HG03521 (cell line): Measurements from ENCODE around the gene SMU1.

Source experiments
- ATAC-seq: cut with Tn5 transposase; IDR thresholded peaks from one replicate; pipeline ENCODE4 v1.9.1; 2021; ENCODE audit warnings: mild to moderate bottlenecking, moderate library complexity; ENCODE audit not compliant: unreplicated experiment

The SMU1 gene

GRCh38 chr9:33046061-33046460 lies 30.4 kb downstream of the SMU1 start:
- no peak for ATAC-seq

DNA sequence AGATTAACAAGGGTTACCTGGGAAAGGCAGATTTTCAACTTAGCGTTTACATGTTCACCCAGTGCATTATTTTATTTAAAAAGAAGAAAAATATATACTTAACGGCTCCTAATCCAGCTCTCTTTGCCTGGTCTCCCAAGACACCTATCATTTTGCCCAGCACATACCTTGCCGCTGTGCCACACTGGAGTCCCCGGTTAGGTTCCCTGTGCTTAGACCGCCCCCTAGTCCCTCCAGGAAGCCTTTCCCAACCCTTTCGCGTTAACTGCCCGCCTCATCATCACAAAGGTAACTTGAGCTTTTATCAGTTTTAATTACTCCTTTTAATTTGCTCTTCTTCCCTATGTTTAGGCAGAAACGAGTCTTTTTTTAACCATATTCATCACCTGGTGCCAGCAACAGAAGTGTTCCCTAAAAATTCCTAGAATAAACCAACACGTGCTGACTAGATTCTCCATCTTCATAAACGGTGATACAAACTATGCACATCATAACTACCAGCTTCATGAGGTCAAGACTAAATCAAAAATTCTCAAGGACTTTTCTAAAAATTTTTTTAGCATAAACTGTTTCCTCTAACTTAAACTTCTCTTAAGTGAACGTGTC lies 31.7 kb downstream of the SMU1 start:
- no peak for ATAC-seq

DNA sequence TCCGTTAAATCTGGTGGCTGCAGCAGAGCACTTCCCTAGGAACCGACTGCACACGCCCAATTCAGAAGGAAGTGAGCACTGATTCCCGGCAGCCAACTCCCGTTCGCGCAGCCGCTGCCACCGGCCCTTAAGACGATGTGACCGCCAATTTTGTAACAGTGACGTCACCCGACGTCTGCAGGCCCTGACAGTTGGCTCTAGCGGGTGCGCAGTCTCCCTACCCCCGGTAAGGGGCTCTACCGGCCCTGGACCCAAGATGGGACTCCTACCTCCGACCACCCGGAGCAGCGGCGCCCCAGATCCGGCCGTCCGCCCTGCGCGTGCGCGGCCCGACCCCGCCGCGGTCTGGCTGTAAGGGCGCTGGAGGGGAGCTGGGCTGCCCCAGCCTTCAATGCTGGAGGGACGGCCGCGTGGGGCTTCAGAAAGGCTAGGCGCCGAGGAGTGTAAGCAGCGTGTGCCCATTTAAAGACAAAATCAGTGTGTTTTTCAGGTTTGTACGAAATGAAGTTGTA lies 32.3 kb downstream of the SMU1 start:
- peak; percentile 67 for ATAC-seq

GRCh38 chr9:33043671-33044070 lies 32.8 kb downstream of the SMU1 start:
- ATAC-seq = no peak

DNA sequence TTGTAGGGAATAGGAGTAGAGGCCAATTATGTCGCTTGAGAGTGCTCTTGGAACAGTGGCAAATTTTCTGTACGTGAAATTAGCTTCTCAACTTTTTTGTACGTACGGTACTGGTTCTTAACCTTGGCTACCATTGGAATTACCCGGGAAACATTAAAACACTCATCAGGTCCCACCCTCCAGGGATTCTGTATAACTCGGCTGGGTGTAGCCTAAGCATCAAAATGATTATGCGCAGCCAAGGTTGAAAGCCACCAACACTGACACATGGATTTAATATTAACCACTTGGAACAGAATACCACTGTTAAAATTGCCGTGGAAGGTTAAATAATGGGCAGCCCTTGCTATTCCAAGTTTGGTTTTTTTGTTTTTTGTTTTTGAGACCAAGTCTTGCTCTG lies 34.0 kb downstream of the SMU1 start:
- no peak for ATAC-seq

DNA sequence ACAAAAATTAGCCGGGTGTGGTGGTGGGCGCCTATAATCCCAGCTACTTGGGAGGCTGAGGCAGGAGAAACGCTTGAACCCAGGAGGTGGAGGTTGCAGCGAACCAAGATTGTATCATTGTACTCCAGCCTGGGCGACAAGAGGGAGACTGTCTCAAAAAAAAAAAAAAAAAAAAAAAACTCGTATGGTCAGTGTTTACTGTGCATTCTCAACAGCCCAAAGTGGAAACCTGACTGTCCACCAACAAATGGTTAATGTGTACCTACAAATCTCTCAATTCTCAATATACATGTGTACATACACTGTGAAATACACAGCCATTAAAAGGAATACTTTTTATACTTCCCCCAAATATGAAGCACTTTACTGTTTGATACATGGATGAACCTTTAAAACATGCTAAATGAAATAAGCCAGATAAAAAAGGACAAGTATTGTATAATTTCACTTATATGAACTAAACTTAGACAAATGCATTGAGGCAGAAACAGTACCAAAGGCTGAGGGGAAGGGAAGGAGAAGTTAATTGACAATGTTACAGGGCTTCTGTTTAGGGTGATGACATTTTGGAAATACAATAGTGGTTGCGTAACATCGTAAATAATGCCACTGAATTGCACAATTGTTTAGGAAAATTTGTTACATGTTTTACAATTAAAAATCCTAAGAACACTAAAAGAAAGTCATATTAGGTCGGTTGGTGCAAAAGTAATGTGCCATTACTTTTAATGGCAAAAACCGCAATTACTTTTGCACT lies 34.9 kb downstream of the SMU1 start:
- no peak for ATAC-seq

GRCh38 chr9:33040792-33041431 lies 35.6 kb downstream of the SMU1 start:
- ATAC-seq = no peak

DNA sequence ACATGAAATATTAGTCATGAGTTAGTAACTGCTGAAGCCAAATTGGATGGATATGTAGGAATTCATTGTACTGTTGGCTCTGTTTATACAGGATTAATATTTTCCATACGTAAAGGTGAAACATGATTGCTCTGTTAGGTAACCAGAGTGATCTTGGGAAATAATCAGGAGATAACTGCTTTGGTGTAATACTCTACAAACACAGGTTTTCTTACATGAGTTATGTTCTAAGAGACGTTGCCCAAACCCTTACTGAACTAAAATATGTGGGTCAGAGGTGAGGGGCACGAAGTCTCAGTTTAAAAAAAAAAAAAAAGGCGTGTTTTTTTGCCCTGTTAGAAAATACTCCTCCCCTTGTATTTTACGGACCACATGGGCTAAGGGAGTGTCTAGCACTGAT lies 43.6 kb downstream of the SMU1 start:
- no peak for ATAC-seq

DNA sequence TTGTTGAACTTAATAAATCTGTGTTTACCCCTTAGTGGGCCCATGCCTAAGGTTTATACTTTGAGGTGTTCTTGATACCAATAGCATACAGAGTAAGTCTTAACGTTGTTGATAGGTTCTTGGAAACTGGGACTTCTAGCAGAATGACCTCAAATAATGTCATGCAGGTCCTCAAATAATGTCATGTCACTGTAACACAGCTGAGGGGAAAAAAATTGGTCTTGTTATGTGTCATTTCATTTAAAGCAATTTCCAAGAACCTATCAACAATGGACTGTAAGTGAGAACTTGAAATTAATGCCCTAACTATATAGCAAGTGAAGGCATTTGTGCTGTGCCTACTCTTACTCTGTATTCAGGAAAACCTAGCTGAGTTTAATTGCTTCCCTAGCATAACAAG lies 44.2 kb downstream of the SMU1 start:
- ATAC-seq = no peak

- no peak for ATAC-seq
Observed at GRCh38 chr9:33030285-33030684, 46.2 kb downstream of the SMU1 start.

DNA sequence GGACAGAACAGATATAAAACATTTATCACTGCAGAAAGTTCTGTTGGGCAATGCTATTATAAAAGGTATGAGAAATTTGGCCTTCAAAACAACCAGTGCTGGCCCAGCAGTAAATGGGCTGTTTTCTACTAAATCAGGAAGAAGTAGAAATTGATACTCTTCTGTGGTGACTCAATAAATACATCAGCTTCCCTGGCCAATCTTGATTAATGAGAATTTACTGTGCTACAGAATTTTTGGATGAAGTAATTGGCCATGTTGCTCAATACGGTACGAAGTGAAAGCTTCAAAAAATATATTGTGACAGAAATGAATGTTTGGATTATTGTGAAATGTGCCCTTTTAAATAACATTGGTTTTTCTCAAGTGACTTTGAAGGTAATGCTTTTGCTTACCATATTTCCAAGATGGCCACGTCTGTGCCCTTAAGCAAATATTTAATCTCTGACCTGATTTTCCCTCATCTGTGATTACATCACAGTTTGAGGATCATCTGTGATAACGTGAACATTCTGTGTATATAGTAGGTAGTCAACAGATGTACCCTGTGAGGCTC lies 47.2 kb downstream of the SMU1 start:
- no peak for ATAC-seq

- peak; percentile 30 for ATAC-seq
Observed at GRCh38 chr9:33025572-33026342, 50.7 kb downstream of the SMU1 start.

DNA sequence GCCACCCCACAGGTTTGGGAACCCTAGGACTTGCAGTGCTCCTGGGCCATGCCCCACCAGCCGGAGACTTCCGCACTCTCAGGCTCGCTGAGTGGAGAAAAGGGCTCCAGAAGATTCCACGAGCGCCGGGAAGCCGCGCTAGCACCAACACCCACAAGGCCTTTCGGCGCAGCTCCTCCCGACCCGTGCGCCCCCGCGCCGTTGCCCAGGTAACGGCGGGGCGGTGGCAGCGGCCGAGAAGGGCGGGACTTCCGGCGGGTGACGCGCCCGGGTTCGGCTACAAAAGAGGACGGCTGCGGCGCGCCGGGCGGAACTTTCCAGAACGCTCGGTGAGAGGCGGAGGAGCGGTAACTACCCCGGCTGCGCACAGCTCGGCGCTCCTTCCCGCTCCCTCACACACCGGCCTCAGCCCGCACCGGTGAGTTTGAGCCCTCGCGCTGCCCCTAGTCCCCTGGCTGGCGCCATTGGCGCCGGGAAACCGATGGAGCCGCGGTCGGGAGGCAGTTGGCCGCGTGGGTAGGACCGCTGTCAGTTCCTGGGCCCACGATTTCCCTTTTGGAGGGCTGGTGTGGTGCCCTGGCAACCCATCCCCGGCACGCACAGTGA lies 51.4 kb downstream of the SMU1 start, which contains the start of gene DNAJA1:
Gene DNAJA1 (plus strand): TSS at position 308 of the 606 bp plus-strand sequence. CDS start 1,212 bp downstream, outside the sequence.
- peak; percentile 89 for ATAC-seq

DNA sequence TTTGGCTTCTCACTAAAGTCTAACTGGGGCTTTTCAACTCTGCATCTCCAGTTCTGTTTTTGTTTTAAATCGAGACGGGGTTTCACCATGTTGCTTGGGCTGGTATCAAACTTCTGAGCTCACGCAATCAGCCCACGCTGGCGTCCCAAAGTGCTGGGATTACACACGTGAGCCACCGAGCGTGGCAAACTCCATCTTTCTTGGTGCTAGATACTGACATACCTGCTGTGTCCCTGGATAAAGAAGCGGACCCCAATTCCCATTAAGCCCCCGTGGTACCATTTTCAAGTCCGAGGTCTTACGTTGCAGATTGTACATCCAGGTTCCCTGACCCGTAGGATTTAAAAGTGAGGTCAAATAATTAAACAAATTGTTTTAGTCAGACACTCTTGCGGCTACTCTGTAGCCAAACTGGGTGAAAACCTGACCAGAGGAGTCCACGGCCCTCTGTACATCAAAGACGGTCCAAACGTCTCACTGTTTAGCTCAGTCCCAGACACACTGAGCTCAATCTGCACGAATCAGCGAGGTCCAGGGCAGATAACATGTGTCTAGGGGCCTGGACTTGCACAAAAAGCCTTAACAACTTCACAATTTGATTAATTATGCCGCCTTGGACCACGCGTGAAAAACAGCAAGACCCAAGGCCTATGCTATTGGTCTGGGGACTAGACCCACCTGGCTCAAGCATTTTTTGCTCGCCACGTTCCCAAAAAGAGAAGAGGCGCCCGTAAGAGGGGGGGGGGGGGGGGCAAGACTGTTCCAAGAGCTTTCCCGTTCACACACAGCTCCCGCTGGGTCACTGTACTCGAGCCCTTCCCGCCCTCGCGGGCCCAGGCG lies 52.1 kb downstream of the SMU1 start:
- ATAC-seq = no peak

- ATAC-seq = no peak
Observed at GRCh38 chr9:33023661-33024060, 52.8 kb downstream of the SMU1 start.

DNA sequence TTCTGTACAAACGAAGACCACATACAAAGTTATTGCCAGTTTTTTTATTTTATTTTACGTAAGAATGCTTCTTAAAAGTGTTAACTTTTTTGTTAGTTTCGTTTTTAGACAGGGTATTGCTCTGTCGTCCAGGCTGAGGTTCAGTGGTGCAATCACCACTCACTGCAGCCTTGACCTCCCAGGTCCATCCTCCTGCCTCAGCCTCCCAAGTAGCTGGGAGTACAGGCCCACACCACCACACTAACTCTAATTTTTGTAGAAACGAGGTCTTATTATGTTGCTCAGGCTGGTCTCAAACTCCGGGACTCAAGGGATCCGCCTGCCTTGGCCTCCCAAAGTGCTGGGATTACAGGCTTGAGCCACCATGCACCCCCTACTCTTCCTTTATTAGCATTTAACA lies 53.7 kb downstream of the SMU1 start:
- ATAC-seq = no peak

GRCh38 chr9:33022303-33022702 lies 54.2 kb downstream of the SMU1 start:
- no peak for ATAC-seq

- no peak for ATAC-seq
Observed at GRCh38 chr9:33019797-33020196, 56.7 kb downstream of the SMU1 start.

DNA sequence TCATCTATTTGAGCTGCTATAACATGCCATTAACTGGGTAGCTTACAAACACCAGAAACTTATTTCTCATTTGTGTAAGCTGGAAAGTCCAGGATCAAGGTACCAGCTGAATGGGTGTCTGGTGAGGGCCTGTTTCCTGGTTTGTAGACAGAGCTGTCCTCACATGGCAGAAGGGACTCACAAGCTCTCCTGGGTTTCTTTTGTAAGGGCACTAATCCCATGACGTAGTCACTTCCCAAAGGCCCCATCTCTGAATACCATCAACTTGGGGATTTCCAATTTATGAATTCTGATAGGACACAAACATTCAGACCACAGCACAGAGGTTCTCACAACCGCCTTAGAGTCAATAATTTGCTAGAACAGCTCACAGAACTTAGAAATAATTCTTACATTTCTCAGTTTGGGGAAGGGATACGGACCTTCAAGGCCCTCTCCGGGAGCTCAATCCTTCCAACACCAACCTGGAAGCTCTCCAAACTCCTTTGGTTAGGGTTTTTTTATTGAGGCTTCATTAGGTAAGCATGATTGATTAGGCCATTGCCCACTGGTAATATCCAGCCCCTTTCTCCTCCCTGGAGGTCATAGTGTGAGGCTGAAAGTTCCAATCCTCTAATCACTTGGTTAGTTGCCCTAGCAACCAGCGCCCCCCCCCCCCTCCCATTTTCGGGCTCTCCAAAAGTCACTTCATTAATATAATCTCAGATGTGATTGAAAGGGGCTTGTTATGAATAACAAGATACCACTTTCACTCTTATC lies 59.0 kb downstream of the SMU1 start:
- no peak for ATAC-seq
